ENCODE data around the gene CD46. TPM values are rescaled to one million over a fixed set of nuclear protein-coding genes. Genes with fewer than 3 reads are reported as not detected.

The CD46 gene
- total and polyA plus RNA-seq, 11 donors, result 40.6 to 133 (median 93.9) TPM

GRCh38 chr1:207789792-207790787 lies 38.2 kb downstream of the CD46 start:
- Histone ChIP-seq H3K4me1 (no peaks in the 10 kb centered on the region), H3K27ac (no peak overlapping the region), H3K4me3 (no peak overlapping the region), H3K9me3 (no peaks in the 10 kb centered on the region), H3K36me3 (peaks cover 0 to 97% (median 69%) of the 10 kb centered on the region in 9 donors), H3K27me3 (no peaks in the 10 kb centered on the region)
- DNase-seq, result no peak
- WGBS, 4 donors, result 80 to 86% (median 85%) methylated on average over 8 of the region's 8 CpGs
- intact Hi-C loops (cut with DNase I), result loop anchor here in 1 of 10 donors (5.0 kb wide), 1 partner anchor 33 kb away; no protein-coding TSS in a partner anchor
- no peak for ATAC-seq
- TF ChIP-seq POLR2A (IDR thresholded peaks at IDR 0.05), result no peak
- TF ChIP-seq, protein P1, sequence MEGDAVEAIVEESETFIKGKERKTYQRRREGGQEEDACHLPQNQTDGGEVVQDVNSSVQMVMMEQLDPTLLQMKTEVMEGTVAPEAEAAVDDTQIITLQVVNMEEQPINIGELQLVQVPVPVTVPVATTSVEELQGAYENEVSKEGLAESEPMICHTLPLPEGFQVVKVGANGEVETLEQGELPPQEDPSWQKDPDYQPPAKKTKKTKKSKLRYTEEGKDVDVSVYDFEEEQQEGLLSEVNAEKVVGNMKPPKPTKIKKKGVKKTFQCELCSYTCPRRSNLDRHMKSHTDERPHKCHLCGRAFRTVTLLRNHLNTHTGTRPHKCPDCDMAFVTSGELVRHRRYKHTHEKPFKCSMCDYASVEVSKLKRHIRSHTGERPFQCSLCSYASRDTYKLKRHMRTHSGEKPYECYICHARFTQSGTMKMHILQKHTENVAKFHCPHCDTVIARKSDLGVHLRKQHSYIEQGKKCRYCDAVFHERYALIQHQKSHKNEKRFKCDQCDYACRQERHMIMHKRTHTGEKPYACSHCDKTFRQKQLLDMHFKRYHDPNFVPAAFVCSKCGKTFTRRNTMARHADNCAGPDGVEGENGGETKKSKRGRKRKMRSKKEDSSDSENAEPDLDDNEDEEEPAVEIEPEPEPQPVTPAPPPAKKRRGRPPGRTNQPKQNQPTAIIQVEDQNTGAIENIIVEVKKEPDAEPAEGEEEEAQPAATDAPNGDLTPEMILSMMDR (IDR thresholded peaks at IDR 0.05), result no peak

DNA sequence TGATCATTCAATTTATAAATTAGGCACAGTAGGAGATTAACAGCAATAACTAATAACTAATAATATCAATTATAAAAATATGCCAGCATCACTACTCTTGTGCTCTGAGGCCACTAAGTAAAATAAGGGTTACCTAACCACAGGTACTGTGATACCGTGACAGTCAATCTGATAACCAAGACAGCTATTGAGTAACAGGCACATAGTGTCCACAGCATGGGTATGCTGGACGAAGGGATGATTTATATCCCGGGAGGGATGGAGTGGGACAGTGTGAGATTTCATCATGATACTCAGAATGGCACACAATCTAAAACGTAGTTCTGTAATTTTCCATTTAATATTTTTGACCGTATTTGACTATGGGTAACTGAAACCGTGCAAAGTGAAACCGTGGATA lies 39.4 kb downstream of the CD46 start:
- peaks cover 0 to 96% (median 64%) of the 10 kb centered on the region in 9 donors for H3K36me3 ChIP-seq
- TF ChIP-seq POLR2A (IDR thresholded peaks at IDR 0.05), result no peak
- TF ChIP-seq, protein P1 (IDR thresholded peaks at IDR 0.05), result no peak
- H3K9me3 ChIP-seq, result no peaks in the 10 kb centered on the region
- H3K4me3 ChIP-seq, result no peak overlapping the region
- 92 to 96% (median 93%) methylated on average over 7 of the region's 7 CpGs for WGBS, 4 donors
- no peaks in the 10 kb centered on the region for H3K27me3 ChIP-seq
- ATAC-seq, result no peak
- H3K4me1 ChIP-seq, result no peaks in the 10 kb centered on the region
- intact Hi-C loops (cut with DNase I), result loop anchor here in 1 of 10 donors (5.0 kb wide), 1 partner anchor 34 kb away; no protein-coding TSS in a partner anchor
- DNase-seq, result no peak
- H3K27ac ChIP-seq, result no peak overlapping the region

- Histone ChIP-seq H3K27ac (no peak overlapping the region), H3K27me3 (no peaks in the 10 kb centered on the region), H3K36me3 (peaks cover 0 to 78% (median 51%) of the 10 kb centered on the region in 9 donors), H3K9me3 (no peaks in the 10 kb centered on the region), H3K4me3 (no peak overlapping the region), H3K4me1 (peaks cover 0 to 14% (median 1%) of the 10 kb centered on the region in 12 donors)
- ATAC-seq (no peak), DNase-seq (no peak)
- TF ChIP-seq, protein P1 (IDR thresholded peaks at IDR 0.05), result no peak
- no peak for TF ChIP-seq POLR2A (IDR thresholded peaks at IDR 0.05)
- intact Hi-C loops (cut with DNase I), result loop anchor here in 1 of 10 donors (5.0 kb wide), 1 partner anchor 36 kb away; no protein-coding TSS in a partner anchor
Measured at GRCh38 chr1:207793327-207793726, 41.5 kb downstream of the CD46 start.

DNA sequence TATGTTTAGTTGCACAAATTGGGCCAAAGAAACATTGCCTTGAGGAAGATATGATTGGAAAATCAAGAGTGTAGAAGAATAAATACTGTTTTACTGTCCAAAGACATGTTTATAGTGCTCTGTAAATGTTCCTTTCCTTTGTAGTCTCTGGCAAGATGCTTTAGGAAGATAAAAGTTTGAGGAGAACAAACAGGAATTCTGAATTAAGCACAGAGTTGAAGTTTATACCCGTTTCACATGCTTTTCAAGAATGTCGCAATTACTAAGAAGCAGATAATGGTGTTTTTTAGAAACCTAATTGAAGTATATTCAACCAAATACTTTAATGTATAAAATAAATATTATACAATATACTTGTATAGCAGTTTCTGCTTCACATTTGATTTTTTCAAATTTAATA lies 43.0 kb downstream of the CD46 start:
- intact Hi-C loops (cut with DNase I), result loop anchor here in 2 of 10 donors (5.0 kb wide), 2 partner anchors 38 to 83 kb away; no protein-coding TSS in a partner anchor
- DNase-seq, result no peak
- Histone ChIP-seq H3K27me3 (no peaks in the 10 kb centered on the region), H3K36me3 (peaks cover 0 to 73% (median 57%) of the 10 kb centered on the region in 9 donors), H3K9me3 (no peaks in the 10 kb centered on the region), H3K27ac (no peak overlapping the region), H3K4me1 (peaks cover 0 to 24% (median 1%) of the 10 kb centered on the region in 12 donors), H3K4me3 (no peak overlapping the region)
- no peak for ATAC-seq
- WGBS, 4 donors, result 68 to 83% (median 71%) methylated on average over 2 of the region's 2 CpGs
- TF ChIP-seq, protein P1 (IDR thresholded peaks at IDR 0.05), result no peak
- TF ChIP-seq POLR2A (IDR thresholded peaks at IDR 0.05), result no peak

Data from heart left ventricle (tissue), 16 donors.